GM18867 (cell line): ENCODE measurements around the gene UBASH3B.

Source experiments
- ATAC-seq: cut with Tn5 transposase; IDR thresholded peaks from one replicate; pipeline ENCODE4 v1.9.1; 2021; ENCODE audit warnings: mild to moderate bottlenecking, moderate library complexity; ENCODE audit not compliant: unreplicated experiment

The UBASH3B gene

GRCh38 chr11:122751292-122752070 lies 96.0 kb downstream of the UBASH3B start:
- no peak for ATAC-seq

- no peak for ATAC-seq
Measured at GRCh38 chr11:122754028-122754427, 98.5 kb downstream of the UBASH3B start.

GRCh38 chr11:122754553-122755322 lies 99.2 kb downstream of the UBASH3B start:
- ATAC-seq = peak; percentile 52

GRCh38 chr11:122755409-122755808 lies 99.9 kb downstream of the UBASH3B start:
- peak; percentile 44 for ATAC-seq

GRCh38 chr11:122755941-122756340 lies 100.4 kb downstream of the UBASH3B start:
- no peak for ATAC-seq

- peak; percentile 63 for ATAC-seq
Measured at GRCh38 chr11:122756417-122756816, 100.9 kb downstream of the UBASH3B start.

- ATAC-seq = no peak
Measured at GRCh38 chr11:122757201-122757600, 101.7 kb downstream of the UBASH3B start.

GRCh38 chr11:122758339-122758738 lies 102.8 kb downstream of the UBASH3B start:
- ATAC-seq = no peak

- ATAC-seq = no peak
Measured at GRCh38 chr11:122758974-122759373, 103.5 kb downstream of the UBASH3B start.

GRCh38 chr11:122763108-122763507 lies 107.6 kb downstream of the UBASH3B start:
- no peak for ATAC-seq

GRCh38 chr11:122764371-122765090 lies 109.0 kb downstream of the UBASH3B start:
- no peak for ATAC-seq

GRCh38 chr11:122765487-122766131 lies 110.1 kb downstream of the UBASH3B start:
- ATAC-seq = no peak

- no peak for ATAC-seq
Measured at GRCh38 chr11:122769126-122769780, 113.7 kb downstream of the UBASH3B start.

- no peak for ATAC-seq
Measured at GRCh38 chr11:122772945-122773344, 117.4 kb downstream of the UBASH3B start.

GRCh38 chr11:122773781-122774266 lies 118.3 kb downstream of the UBASH3B start:
- ATAC-seq = no peak

- no peak for ATAC-seq
Measured at GRCh38 chr11:122775675-122776271, 120.3 kb downstream of the UBASH3B start.

GRCh38 chr11:122776546-122776945 lies 121.0 kb downstream of the UBASH3B start:
- no peak for ATAC-seq

GRCh38 chr11:122777343-122777742 lies 121.8 kb downstream of the UBASH3B start:
- no peak for ATAC-seq

GRCh38 chr11:122778148-122778547 lies 122.6 kb downstream of the UBASH3B start:
- ATAC-seq = no peak
